Stimulated activated CD4-positive, alpha-beta T cell treated with anti-CD3 and anti-CD28 coated beads, Interleukin-1b, Interleukin-23, amount 100 ng/mL, for 1 hour (primary cell): ENCODE results near the gene FOSB.
A peak's percentile ranks its signal among the peaks of the same experiment; 100 is the strongest.

Experiments used
- DNase-seq, 2 donors: peaks; one replicate each; pipeline ENCODE4 v3.0.0-alpha.2; 2020; ENCODE audit warnings: low read depth in 2 of 2

The FOSB gene

GRCh38 chr19:45468803-45469131, 971 bp downstream of the FOSB start:
- peak in 1 of 2 donors; percentile 39 for DNase-seq

GRCh38 chr19:45469132-45469944, 1.5 kb downstream of the FOSB start:
- peak; percentile 82 to 83 for DNase-seq

GRCh38 chr19:45469945-45470761, 2.4 kb downstream of the FOSB start:
- peak in 1 of 2 donors; percentile 20 for DNase-seq

GRCh38 chr19:45470762-45471081, 2.9 kb downstream of the FOSB start:
- no peak for DNase-seq

- DNase-seq, result no peak
Measured at GRCh38 chr19:45471111-45471930, 3.5 kb downstream of the FOSB start.

- no peak for DNase-seq
Measured at GRCh38 chr19:45471931-45472562, 4.3 kb downstream of the FOSB start.

GRCh38 chr19:45472563-45473366, 5.0 kb downstream of the FOSB start:
- DNase-seq, result no peak

GRCh38 chr19:45473367-45473681, 5.5 kb downstream of the FOSB start:
- no peak for DNase-seq

GRCh38 chr19:45473682-45474605, 6.1 kb downstream of the FOSB start:
- DNase-seq, result no peak

GRCh38 chr19:45474606-45475521, 7.1 kb downstream of the FOSB start:
- no peak for DNase-seq

GRCh38 chr19:45475537-45476291, 7.9 kb downstream of the FOSB start:
- DNase-seq, result no peak

GRCh38 chr19:45476304-45476703, 8.5 kb downstream of the FOSB start:
- DNase-seq, result no peak

- no peak for DNase-seq
Measured at GRCh38 chr19:45477186-45477585, 9.4 kb downstream of the FOSB start.

- DNase-seq, result no peak
Measured at GRCh38 chr19:45477713-45478453, 10.1 kb downstream of the FOSB start.

- peak; percentile 74 to 84 for DNase-seq
Measured at GRCh38 chr19:45478454-45479238, 10.8 kb downstream of the FOSB start.

GRCh38 chr19:45483033-45483432, 15.2 kb downstream of the FOSB start:
- no peak for DNase-seq
